ENCODE measurements around the gene IQCN. TPM values are rescaled to one million over a fixed set of nuclear protein-coding genes. Genes with fewer than 3 reads are reported as not detected.

IQCN gene
- total RNA-seq, 4 donors from 2014 or later, result 0.23 to 3.1 (median 0.96) TPM

GRCh38 chr19:18312092-18312534 is 37.9 kb upstream of the IQCN start:
- Histone ChIP-seq H3K4me1 (peaks cover 7 to 27% (median 13%) of the 10 kb centered on the region in 3 donors), H3K27ac (no peak overlapping the region), H3K4me3 (no peak overlapping the region), H3K36me3 (peaks cover 13 to 86% (median 26%) of the 10 kb centered on the region in 3 donors), H3K27me3 (no peaks in the 10 kb centered on the region), H3K9me3 (no peaks in the 10 kb centered on the region)
- TF ChIP-seq POLR2A (IDR thresholded peaks at IDR 0.05) (no peak), CTCF (IDR thresholded peaks at IDR 0.05) (no peak)
- DNase-seq, result no peak
- intact Hi-C loops (cut with DNase I), result no loop called here
- no CpG with 5 or more reads among the region's 11 CpGs for WGBS, 2 donors

- no peak for DNase-seq
- Histone ChIP-seq H3K27ac (no peak overlapping the region), H3K4me1 (peaks cover 12 to 32% (median 18%) of the 10 kb centered on the region in 3 donors), H3K36me3 (peaks cover 13 to 86% (median 26%) of the 10 kb centered on the region in 3 donors), H3K4me3 (no peak overlapping the region), H3K9me3 (no peaks in the 10 kb centered on the region), H3K27me3 (no peaks in the 10 kb centered on the region)
- intact Hi-C loops (cut with DNase I), result no loop called here
- TF ChIP-seq CTCF (IDR thresholded peaks at IDR 0.05) (no peak), POLR2A (IDR thresholded peaks at IDR 0.05) (no peak)
- 80 to 87% methylated on average over 2 to 11 of the region's 22 CpGs for WGBS, 2 donors
These were observed 37.3 kb upstream of the IQCN start for GRCh38 chr19:18311502-18312091.

GRCh38 chr19:18310966-18311365 is 36.7 kb upstream of the IQCN start:
- intact Hi-C loops (cut with DNase I), result no loop called here
- H3K9me3 ChIP-seq, result no peaks in the 10 kb centered on the region
- DNase-seq, result no peak
- no peak overlapping the region for H3K27ac ChIP-seq
- TF ChIP-seq CTCF (IDR thresholded peaks at IDR 0.05) (no peak), POLR2A (IDR thresholded peaks at IDR 0.05) (no peak)
- WGBS, 2 donors, result 67% methylated on average over 1 of the region's 13 CpGs
- H3K36me3 ChIP-seq, result peaks cover 13 to 86% (median 26%) of the 10 kb centered on the region in 3 donors
- peaks cover 18 to 39% (median 24%) of the 10 kb centered on the region in 3 donors for H3K4me1 ChIP-seq
- H3K4me3 ChIP-seq, result no peak overlapping the region
- H3K27me3 ChIP-seq, result no peaks in the 10 kb centered on the region

- intact Hi-C loops (cut with DNase I), result no loop called here
- Histone ChIP-seq H3K36me3 (peaks cover 13 to 80% (median 26%) of the 10 kb centered on the region in 3 donors), H3K4me1 (peaks cover 25 to 45% (median 31%) of the 10 kb centered on the region in 3 donors), H3K27me3 (no peaks in the 10 kb centered on the region), H3K27ac (no peak overlapping the region), H3K9me3 (no peaks in the 10 kb centered on the region), H3K4me3 (no peak overlapping the region)
- TF ChIP-seq CTCF (IDR thresholded peaks at IDR 0.05) (no peak), POLR2A (IDR thresholded peaks at IDR 0.05) (no peak)
- no peak for DNase-seq
- 77 to 87% methylated on average over 11 to 15 of the region's 23 CpGs for WGBS, 2 donors
These were observed 36.1 kb upstream of the IQCN start for GRCh38 chr19:18310118-18310909.

GRCh38 chr19:18309525-18310064 is 35.3 kb upstream of the IQCN start:
- peaks cover 13 to 74% (median 25%) of the 10 kb centered on the region in 3 donors for H3K36me3 ChIP-seq
- DNase-seq, result no peak
- WGBS, 2 donors, result 65 to 74% methylated on average over 10 to 16 of the region's 33 CpGs
- no peaks in the 10 kb centered on the region for H3K27me3 ChIP-seq
- no peak overlapping the region for H3K4me3 ChIP-seq
- no peaks in the 10 kb centered on the region for H3K9me3 ChIP-seq
- intact Hi-C loops (cut with DNase I), result no loop called here
- no peak for TF ChIP-seq POLR2A (IDR thresholded peaks at IDR 0.05)
- TF ChIP-seq CTCF (IDR thresholded peaks at IDR 0.05), result no peak
- peaks cover 32 to 52% (median 38%) of the 10 kb centered on the region in 3 donors for H3K4me1 ChIP-seq
- no peak overlapping the region for H3K27ac ChIP-seq

All from esophagus squamous epithelium (tissue), 5 donors.